ENCODE results near the gene MFN1.

The MFN1 gene

DNA sequence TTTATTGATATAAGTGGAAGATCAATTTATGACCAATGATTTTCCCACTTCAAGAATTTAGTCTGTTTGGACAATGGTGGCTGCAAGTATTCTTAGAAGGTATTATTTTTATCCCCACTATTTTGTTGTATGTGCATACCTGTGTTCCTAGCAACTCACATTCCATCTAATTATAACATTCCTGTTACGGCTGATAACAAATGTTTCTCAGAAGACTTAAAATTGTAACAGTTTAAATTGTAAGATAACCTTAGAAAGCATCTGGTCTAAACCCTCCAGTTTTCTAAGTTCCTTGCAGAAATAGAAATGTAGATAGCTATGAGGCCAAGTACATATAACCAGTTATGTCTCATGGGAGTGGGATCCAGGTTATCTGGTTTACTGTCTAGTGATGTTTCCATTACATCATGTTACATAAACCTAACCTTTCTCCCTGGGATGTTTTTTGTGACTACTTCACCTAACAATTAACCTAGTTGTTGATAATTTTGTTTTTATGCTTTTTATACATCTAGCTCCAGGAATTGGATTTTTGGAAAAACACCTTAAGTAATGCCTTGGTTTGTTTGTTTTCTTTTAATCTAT lies 11.1 kb upstream of the MFN1 start:
- no peak for DNase-seq (ENCODE audit: low read depth)

DNA sequence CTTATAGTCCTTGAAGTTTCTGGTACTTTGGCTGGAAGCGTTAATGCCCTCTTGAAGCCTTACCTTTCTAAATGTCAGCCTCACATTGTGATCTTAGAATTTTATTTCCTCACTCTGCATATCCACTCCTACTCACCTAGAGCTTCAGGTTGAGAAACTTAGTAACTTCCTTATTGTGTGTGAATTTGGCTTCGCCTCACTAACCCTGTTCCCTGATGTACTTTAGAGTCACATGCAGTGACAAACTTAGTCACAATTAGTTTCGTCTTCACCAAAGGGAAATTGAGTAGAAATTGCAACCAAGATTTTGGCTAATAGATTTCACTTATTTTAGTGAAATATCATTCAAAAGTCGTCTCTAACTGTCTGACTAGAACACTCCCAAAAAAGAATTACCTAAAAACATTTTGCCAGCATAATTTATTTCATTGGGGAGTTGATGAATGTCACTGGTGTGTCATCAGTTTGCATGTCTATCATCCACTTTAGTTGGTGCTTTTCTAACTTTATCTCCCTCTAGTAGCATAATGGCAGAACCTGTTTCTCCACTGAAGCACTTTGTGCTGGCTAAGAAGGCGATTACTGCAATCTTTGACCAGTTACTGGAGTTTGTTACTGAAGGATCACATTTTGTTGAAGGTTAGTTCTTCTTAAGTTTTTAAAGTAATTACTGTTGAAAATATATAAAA lies 960 bp downstream of the MFN1 start:
- DNase-seq (ENCODE audit: low read depth), result no peak

DNA sequence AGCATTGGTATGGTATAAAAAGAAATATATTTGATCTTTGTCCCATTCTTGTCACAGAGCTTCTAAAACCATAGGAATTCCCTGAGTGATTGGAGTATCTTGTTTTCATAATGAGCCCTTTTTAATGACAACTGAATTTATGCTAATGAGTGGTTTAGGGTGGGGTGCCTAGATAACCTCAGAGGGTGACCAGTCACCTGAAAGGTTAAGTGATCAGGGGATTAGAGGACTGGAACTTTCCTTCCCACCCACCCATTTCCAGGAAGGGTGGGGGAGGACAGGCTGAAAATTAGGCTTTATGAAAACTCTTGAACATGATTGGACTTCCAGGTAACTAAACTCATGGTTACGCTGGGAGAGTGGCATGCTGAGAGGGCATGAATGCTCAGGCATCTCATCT lies 8.5 kb downstream of the MFN1 start:
- no peak for DNase-seq (ENCODE audit: low read depth)

DNA sequence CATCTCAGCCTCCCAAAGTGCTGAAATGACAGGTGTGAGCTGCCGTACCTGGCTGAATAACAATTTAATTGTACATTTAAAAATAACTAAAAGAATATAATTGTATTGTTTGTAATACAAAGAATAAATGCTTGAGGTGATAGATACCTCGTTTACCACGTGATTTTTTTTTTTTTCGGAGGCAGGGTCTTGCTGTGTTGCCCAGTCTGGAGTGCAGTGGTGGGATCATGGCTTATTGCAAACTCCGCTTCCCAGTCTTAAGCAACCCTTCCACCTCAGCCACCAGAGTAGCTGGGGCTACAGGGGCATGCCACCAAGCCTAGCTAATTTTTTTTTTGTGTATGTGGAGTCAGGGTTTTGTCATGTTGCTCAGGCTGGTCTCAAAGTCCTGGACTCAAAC lies 15.8 kb downstream of the MFN1 start:
- DNase-seq (ENCODE audit: low read depth), result no peak

DNA sequence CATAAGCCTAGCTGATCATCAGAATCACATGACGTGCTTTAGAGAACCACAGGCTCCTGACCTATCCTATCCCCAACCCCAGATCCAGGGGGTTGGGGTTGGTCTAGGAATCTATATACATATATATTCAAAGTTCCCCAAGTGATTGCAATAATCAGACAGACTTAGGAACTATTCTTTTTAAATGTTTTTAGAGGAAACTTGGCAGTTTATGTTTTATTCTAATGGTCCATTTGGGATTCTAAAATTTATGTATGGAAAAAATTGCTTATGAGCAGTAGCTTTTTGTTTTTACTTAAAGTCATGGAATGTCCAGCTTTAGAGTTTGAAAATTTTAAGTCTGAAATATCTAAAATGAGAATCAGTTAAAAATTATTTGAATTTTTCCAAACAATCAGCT lies 22.1 kb downstream of the MFN1 start:
- DNase-seq (ENCODE audit: low read depth), result no peak

GRCh38 chr3:179373938-179374337 lies 26.4 kb downstream of the MFN1 start:
- DNase-seq (ENCODE audit: low read depth), result no peak

DNA sequence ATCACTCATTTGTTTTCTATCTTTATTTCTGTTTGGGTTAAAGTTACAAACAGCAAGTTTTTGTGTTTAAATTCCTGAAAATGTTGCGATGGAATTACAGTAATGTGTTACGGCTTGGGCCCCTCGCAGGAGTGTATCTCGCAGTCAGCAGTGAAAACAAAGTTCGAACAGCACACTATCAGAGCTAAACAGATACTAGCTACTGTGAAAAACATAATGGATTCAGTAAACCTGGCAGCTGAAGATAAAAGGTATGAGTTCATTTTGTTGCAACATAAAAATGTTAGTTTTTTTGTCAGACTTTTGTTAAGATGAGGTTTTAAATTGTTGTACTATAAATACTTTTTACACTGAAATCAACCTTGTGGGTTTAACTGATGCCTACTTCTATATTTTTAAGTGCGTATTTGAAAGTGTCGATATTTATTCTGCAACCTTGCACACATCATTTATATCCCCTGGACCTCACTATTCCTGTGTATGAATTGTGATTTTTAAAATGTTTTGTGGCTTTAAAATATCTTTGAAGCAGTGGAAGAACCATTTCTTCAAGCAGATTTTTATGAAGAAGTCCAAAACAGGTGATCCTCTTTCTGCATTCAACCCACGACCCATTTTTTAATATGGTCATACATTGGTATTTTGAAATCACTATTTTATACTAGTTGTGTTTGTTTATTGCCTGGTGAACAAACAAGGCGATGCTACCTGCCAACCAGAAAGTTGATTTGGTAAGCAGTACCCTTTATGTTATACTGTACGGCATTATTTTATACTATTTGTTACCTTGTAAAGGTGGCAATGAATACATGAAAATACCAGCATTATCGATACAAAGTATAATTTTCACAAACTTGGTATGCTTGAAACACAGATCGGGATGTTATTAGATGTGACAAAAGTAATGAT lies 27.8 kb downstream of the MFN1 start:
- DNase-seq (ENCODE audit: low read depth), result no peak

DNA sequence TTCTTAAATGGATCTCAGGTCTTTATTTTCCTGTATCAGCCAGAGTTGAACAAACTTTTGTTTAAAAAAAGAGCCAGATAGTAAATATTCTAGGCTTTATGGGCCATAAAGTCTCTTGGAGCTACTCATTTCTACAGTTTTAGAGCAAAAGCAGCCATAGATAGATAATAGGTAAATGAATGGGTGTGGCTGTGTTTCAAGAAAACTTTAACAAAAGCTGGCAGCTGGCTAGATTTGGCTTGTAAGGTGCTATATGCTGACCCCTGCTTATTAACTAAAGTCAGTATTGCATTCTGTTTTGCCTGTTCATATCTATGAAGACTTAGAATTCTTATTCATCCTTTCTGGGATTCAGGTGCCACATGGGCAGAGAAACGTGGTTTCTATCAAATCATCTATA lies 29.0 kb downstream of the MFN1 start:
- DNase-seq (ENCODE audit: low read depth), result no peak

- no peak for DNase-seq (ENCODE audit: low read depth)
Observed at GRCh38 chr3:179391906-179392305, 44.4 kb downstream of the MFN1 start.

GRCh38 chr3:179398574-179399231 lies 51.2 kb downstream of the MFN1 start:
- no peak for DNase-seq (ENCODE audit: low read depth)

- no peak for DNase-seq (ENCODE audit: low read depth)
Observed at GRCh38 chr3:179401561-179401960, 54.1 kb downstream of the MFN1 start.

DNA sequence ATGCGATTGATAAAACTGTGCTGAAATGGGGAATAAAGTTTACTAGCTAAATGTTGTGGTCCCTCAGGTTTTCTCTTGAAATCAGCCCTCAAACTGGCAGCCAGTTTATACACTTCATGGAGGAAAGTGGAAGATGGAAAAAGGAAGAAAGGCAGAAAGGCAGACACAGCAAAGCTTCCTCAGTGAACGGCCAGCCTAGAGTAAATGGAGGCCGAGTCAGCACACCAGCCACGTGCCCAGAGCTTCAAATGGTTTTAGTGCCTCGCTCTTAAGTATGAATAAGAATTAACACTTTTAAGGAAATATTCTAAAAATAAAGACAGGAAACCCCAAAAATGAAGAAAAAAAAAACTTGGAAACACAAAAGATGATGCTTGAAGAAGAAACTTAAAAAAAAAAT lies 55.5 kb downstream of the MFN1 start:
- no peak for DNase-seq (ENCODE audit: low read depth)

- DNase-seq (ENCODE audit: low read depth), result no peak
Observed at GRCh38 chr3:179404307-179404706, 56.8 kb downstream of the MFN1 start.

- no peak for DNase-seq (ENCODE audit: low read depth)
Observed at GRCh38 chr3:179410331-179410730, 62.8 kb downstream of the MFN1 start.

GRCh38 chr3:179410999-179411398 lies 63.5 kb downstream of the MFN1 start:
- DNase-seq (ENCODE audit: low read depth), result no peak

GRCh38 chr3:179414804-179415203 lies 67.3 kb downstream of the MFN1 start:
- DNase-seq (ENCODE audit: low read depth), result no peak

DNA sequence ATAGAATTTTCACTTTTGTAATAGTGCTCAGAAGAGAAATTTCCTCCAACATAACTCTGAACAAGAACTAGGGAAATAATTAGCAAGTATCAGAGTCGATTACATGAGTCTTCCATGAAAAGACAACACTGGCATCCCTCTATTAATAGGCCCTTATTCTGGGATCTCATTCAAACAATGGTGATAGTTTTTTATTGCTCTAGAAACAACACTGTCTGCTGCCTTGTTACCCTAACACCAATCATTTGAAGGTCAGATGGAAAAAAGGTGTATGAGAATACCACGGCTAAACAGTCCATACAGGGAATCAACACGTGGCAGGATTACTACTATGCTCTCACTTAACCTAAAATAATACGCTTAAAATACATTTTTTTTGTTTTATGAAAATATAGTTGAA lies 67.9 kb downstream of the MFN1 start:
- DNase-seq (ENCODE audit: low read depth), result no peak

DNA sequence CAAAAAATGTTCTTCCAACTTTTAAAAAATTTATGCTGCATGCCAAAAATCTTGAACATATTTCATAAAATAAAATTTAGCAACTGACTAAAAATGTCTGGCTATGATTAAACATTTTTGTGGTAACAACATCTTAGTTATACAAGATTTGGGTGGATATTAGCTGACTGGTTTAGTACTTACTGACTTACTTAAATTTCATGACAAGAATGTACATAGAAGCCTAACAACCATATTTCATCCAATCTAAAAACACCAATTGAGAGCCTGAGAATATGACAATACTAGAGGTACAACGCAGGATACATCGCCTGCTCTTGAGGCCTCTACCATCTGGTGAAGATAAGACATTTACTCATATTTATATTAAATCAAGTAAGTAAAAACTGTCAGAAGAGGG lies 69.2 kb downstream of the MFN1 start:
- no peak for DNase-seq (ENCODE audit: low read depth)

GRCh38 chr3:179418610-179419009 lies 71.1 kb downstream of the MFN1 start:
- no peak for DNase-seq (ENCODE audit: low read depth)

GRCh38 chr3:179421500-179421899 lies 74.0 kb downstream of the MFN1 start:
- no peak for DNase-seq (ENCODE audit: low read depth)

DNA sequence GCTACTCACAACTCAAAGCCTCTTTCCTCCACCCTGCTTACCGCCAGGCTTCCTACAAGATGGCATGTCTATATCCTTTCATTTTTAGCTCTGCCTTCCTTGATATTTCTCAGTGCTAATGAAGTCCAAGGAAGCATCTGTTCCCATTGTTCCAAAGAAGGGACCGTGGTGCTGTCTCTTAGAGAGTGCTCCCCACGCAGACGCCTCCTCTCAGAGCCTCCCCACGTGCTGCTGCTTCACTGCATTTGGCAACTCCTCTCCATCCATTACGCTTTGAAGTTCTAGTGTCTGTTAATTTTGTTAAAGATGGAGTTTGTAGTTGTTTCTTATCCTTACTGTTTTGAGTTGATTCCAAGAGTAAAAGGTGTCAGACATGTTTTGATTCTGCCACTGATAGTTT lies 77.6 kb downstream of the MFN1 start:
- DNase-seq (ENCODE audit: low read depth), result no peak

DNA sequence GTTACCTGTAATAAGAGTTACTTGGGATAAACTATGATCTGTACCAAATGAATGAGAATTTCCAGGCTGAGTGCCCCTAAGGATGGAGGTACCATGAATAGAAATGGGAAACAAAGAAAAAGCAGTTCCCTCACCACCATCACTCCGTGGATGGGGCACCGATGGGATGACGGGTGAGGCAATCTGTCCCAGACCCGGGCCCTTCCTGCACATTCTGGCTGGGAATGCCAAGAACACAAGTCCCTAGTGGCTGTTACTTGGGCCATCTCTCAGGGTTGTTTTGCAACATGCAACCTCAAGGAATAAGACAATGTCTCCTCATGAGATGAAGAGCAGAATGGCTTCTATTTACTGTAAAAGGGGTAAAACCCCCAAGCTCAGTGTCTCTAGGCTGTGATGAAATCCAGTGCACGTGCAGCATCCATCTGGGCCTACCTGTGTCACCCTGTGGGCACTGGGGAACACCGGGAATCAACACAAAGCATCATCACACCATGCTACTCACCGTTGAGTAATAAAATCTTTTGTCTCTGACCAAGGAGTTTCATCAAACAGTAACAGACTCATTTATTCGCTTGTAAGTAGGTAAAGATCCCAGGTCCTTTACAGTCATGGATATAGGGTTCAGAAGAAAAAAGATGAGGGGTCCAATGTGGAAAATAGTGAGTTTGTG lies 81.5 kb downstream of the MFN1 start:
- no peak for DNase-seq (ENCODE audit: low read depth)

Data from activated T-helper 9 cell treated with anti-CD3 and anti-CD28 coated beads, Interleukin-2, amount 50 U/mL, for 16 hours (primary cell).